BJ (cell line): ENCODE measurements around the gene COG5. TPM values are rescaled to one million over a fixed set of nuclear protein-coding genes. Genes with fewer than 3 reads are reported as not detected.

Experiments
- CTCF ChIA-PET: fragments of 350-600 bp; formaldehyde crosslinking; extraction: SDS; loops from one replicate; lab custom pipeline; 2021; ENCODE audit warnings: antibody characterized with exemption, inconsistent platforms; lab: Yijun Ruan, JAX
- POLR2A ChIA-PET: fragments of 300-600 bp; sonication (Branson Sonifier 250); formaldehyde crosslinking; extraction: SDS; loops from one replicate; lab custom pipeline; 2021; ENCODE audit warnings: antibody characterized with exemption; lab: Charles Lee
- DNase-seq: peaks from one replicate; pipeline ENCODE4 v3.0.0-alpha.2; 2011; ENCODE audit warnings: low read depth
- H3K27me3 ChIP-seq: 2 replicates; pipeline ENCODE4 v1.6.0; 2011; ENCODE audit warnings: low read length; ENCODE audit not compliant: control insufficient read depth, insufficient read depth
- H3K36me3 ChIP-seq: 2 replicates; pipeline ENCODE4 v1.5.1; 2011; ENCODE audit warnings: low read length; ENCODE audit not compliant: control insufficient read depth, insufficient read depth
- H3K4me3 ChIP-seq: 2 replicates; pipeline ENCODE4 v1.5.1; 2011; ENCODE audit warnings: low read depth, mild to moderate bottlenecking, control low read depth, low read length
- CTCF ChIP-seq: IDR thresholded peaks from 2 replicates; pipeline ENCODE4 v1.5.1; 2011; ENCODE audit warnings: low read depth, mild to moderate bottlenecking, control low read depth, inconsistent platforms, low read length, moderate library complexity; ENCODE audit not compliant: insufficient read depth
- polyA plus RNA-seq: library from polyadenylated mRNA; depleted of rRNA; stranded (reverse); fragments of >200 nt; gene quantifications from 2 replicates; pipeline ENCODE4 v1.2.3, GENCODE V29; 2011

The COG5 gene
- polyA plus RNA-seq, 1 experiment = 20.5 TPM

- no peak for TF ChIP-seq CTCF
- H3K27me3 ChIP-seq = no peaks in the 10 kb centered on the region
- ChIA-PET CTCF (interaction anchor here (0.5 to 1.1 kb wide), 2 partner anchors 21 to 209 kb away, joined by 3 to 4 read pairs; no protein-coding TSS in a partner anchor), POLR2A (interaction anchor here (0.6 kb wide), 2 partner anchors 515 to 780 kb away, joined by 3 read pairs; no protein-coding TSS in a partner anchor)
- no peak overlapping the region for H3K4me3 ChIP-seq
- no peaks in the 10 kb centered on the region; the same call in 1 of the 2 replicates for H3K36me3 ChIP-seq
- DNase-seq = no peak
Observed at GRCh38 chr7:107173691-107174406, 389.9 kb downstream of the COG5 start.

- ChIA-PET CTCF (no interaction called here), POLR2A (no interaction called here)
- DNase-seq = no peak
- no peaks in the 10 kb centered on the region; the same call in 1 of the 2 replicates for H3K36me3 ChIP-seq
- H3K4me3 ChIP-seq = no peak overlapping the region
- H3K27me3 ChIP-seq = no peaks in the 10 kb centered on the region
- TF ChIP-seq CTCF = no peak
Observed at GRCh38 chr7:107173191-107173590, 390.5 kb downstream of the COG5 start.

GRCh38 chr7:107172276-107173032 lies 391.3 kb downstream of the COG5 start:
- ChIA-PET CTCF (no interaction called here), POLR2A (no interaction called here)
- DNase-seq = no peak
- TF ChIP-seq CTCF = no peak
- no peaks in the 10 kb centered on the region; the same call in 1 of the 2 replicates for H3K36me3 ChIP-seq
- no peak overlapping the region for H3K4me3 ChIP-seq
- H3K27me3 ChIP-seq = no peaks in the 10 kb centered on the region

- Histone ChIP-seq H3K36me3 (no peaks in the 10 kb centered on the region; the same call in 1 of the 2 replicates), H3K4me3 (no peak overlapping the region), H3K27me3 (no peaks in the 10 kb centered on the region)
- TF ChIP-seq CTCF = no peak
- CTCF ChIA-PET = interaction anchor here (0.9 kb wide), 1 partner anchor 572 kb away, joined by 3 read pairs; no protein-coding TSS in a partner anchor
- POLR2A ChIA-PET = no interaction called here
- no peak for DNase-seq
Observed at GRCh38 chr7:107171496-107171895, 392.2 kb downstream of the COG5 start.
